SJSA1 (cell line): ENCODE measurements around the gene SCAF1. TPM values are rescaled to one million over a fixed set of nuclear protein-coding genes. Genes with fewer than 3 reads are reported as not detected.

Experiments
- DNase-seq, 2 experiments: peaks; one replicate each; pipeline ENCODE4 v3.0.0-alpha.2; 2015 to 2020; ENCODE audit warnings: low spot score in 2 of 2, low read depth in 1 of 2
- H3K27ac ChIP-seq: fragments of 250-450 bp; sonication (Bioruptor Pico); 2 replicates; pipeline ENCODE4 v1.5.1; 2020; ENCODE audit warnings: mild to moderate bottlenecking, moderate library complexity
- H3K27me3 ChIP-seq: fragments of 250-450 bp; sonication (Bioruptor Pico); replicated peaks from 2 replicates; pipeline ENCODE4 v1.5.1; 2020; ENCODE audit warnings: mild to moderate bottlenecking, moderate library complexity
- H3K36me3 ChIP-seq: fragments of 250-450 bp; sonication (Bioruptor Pico); 2 replicates; pipeline ENCODE4 v1.5.1; 2020; ENCODE audit warnings: mild to moderate bottlenecking
- H3K4me1 ChIP-seq: fragments of 250-450 bp; sonication (Bioruptor Pico); replicated peaks from 2 replicates; pipeline ENCODE4 v1.6.1; 2021; ENCODE audit warnings: mild to moderate bottlenecking
- H3K4me3 ChIP-seq: fragments of 250-450 bp; sonication (Bioruptor Pico); 2 replicates; pipeline ENCODE4 v1.5.1; 2020; ENCODE audit warnings: mild to moderate bottlenecking
- H3K9me3 ChIP-seq: fragments of 250-450 bp; sonication (Bioruptor Pico); replicated peaks from 2 replicates; pipeline ENCODE4 v1.5.1; 2020; ENCODE audit warnings: mild to moderate bottlenecking
- total RNA-seq: library from RNA; depleted of rRNA; stranded (reverse); fragments of >200 nt; shearing (Covaris generic); gene quantifications from 2 replicates; pipeline ENCODE4 v1.2.3, GENCODE V29; 2014; rRNA removed

Gene SCAF1
- total RNA-seq, 1 experiment from 2014 or later: 27.3 TPM

DNA sequence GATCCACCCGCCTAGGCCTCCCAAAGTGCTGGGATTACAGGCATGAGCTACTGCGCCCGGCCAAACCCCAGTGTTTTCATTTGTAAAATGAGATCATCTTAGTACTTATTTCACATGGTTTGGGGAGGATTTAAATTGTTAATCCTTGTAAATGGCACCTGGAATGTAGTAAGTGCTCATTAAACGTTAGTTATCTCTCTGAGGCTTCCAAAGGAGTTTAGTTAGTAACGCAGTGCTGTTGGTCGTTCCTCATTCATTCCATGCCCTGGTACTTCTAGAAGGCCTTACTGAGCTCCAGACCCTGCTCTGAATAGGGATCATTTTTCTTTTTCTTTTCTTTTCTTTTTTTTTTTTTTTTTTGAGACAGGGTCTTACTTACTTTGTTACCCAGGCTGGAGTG lies 54.1 kb downstream of the SCAF1 start:
- DNase-seq: no peak
- H3K9me3 ChIP-seq: no peaks in the 10 kb centered on the region
- no peak overlapping the region for H3K4me3 ChIP-seq

DNA sequence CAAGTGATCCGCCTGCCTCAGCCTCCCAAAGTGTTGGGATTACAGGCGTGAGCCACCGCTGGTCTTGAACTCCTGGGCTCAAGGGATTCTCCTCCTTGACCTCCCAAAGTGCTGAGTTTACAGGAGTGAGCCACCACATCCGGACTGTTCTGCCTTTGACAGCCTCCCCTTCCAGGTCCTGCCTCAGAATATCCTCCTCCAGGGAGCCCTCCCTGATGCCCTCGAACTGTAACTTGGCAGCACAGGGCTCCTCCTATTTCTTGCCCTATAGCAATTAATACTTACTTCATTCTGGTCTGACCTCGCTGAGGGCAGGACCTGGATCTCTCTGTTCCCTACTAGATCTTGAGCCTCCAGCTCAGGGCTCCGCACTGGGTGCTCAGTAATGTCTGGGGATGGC lies 54.9 kb downstream of the SCAF1 start:
- Histone ChIP-seq H3K9me3 (no peaks in the 10 kb centered on the region), H3K27me3 (no peaks in the 10 kb centered on the region), H3K27ac (no peak overlapping the region), H3K36me3 (no peaks in the 10 kb centered on the region), H3K4me1 (no peaks in the 10 kb centered on the region), H3K4me3 (no peak overlapping the region)
- no peak for DNase-seq

More for the DNA sequence above, 54.1 kb downstream of the SCAF1 start:
- H3K27me3 ChIP-seq: peaks cover 5% of the 10 kb centered on the region; the same call in 1 of the 2 replicates
- no peak overlapping the region for H3K27ac ChIP-seq
- no peaks in the 10 kb centered on the region for H3K36me3 ChIP-seq
- H3K4me1 ChIP-seq: peaks cover 3% of the 10 kb centered on the region; the same call in 1 of the 2 replicates

DNA sequence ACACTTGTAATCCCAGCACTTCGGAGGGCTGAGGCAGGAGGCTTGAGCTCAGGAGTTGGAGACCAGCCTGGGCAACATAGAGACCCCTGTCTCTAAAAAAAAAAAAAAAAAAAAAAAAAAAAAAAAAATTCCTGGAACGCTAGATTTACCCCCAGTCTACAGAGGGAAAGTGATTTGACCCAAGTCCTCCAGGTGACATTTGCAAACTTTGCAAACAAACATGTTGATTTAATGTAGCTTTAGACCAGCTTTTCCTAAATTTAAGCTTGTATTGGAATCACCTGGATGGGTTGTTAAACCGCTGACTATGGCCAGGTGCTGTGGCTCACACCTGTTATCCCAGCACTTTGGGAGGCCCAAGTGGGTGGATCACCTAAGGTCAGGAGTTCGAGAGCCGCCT lies 57.4 kb downstream of the SCAF1 start:
- H3K27ac ChIP-seq: no peak overlapping the region
- H3K27me3 ChIP-seq: no peaks in the 10 kb centered on the region
- no peaks in the 10 kb centered on the region for H3K9me3 ChIP-seq
- DNase-seq: no peak
- no peaks in the 10 kb centered on the region for H3K4me1 ChIP-seq
- H3K36me3 ChIP-seq: no peaks in the 10 kb centered on the region
- no peak overlapping the region for H3K4me3 ChIP-seq

DNA sequence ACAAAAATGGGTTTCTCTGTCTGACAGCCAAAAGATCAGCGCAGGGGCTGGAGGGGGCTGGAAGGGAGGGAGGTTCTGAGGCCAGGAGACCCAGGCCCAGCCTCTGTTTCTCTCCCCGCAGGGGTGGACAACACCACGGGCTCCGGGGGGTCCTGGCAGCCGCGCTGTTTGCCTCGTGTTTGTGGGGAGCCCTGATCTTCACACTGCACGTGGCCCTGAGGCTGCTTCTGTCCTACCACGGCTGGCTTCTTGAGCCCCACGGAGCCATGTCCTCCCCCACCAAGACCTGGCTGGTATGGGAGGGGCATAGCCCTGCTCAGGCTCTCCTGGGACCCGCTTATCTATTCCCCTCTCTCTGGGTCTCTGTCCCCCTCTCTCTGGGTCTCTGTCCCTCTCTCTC lies 58.6 kb downstream of the SCAF1 start:
- Histone ChIP-seq H3K27ac (no peak overlapping the region), H3K27me3 (no peaks in the 10 kb centered on the region), H3K9me3 (no peaks in the 10 kb centered on the region), H3K4me3 (no peak overlapping the region), H3K36me3 (no peaks in the 10 kb centered on the region), H3K4me1 (no peaks in the 10 kb centered on the region)
- DNase-seq: no peak

DNA sequence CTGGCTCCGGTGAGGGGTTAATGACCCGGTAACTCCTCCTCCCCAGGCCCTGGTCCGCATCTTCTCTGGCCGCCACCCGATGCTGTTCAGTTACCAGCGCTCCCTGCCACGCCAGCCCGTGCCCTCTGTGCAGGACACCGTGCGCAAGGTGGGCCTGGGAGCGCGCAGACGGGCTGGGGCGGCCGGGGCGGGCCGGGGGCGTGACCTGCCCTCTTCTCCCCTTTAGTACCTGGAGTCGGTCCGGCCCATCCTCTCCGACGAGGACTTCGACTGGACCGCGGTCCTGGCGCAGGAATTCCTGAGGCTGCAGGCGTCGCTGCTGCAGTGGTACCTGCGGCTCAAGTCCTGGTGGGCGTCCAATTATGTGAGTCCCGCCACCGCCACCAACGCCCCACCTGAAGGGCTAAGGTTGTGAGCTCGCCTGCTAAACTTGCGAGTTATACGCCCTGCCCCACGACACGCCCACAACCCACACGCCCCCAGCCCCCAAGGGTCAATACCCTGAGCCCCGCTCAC lies 59.3 kb downstream of the SCAF1 start:
- H3K27me3 ChIP-seq: no peaks in the 10 kb centered on the region
- no peak overlapping the region for H3K27ac ChIP-seq
- no peaks in the 10 kb centered on the region for H3K36me3 ChIP-seq
- DNase-seq: no peak
- no peaks in the 10 kb centered on the region for H3K4me1 ChIP-seq
- H3K9me3 ChIP-seq: no peaks in the 10 kb centered on the region
- no peak overlapping the region for H3K4me3 ChIP-seq

DNA sequence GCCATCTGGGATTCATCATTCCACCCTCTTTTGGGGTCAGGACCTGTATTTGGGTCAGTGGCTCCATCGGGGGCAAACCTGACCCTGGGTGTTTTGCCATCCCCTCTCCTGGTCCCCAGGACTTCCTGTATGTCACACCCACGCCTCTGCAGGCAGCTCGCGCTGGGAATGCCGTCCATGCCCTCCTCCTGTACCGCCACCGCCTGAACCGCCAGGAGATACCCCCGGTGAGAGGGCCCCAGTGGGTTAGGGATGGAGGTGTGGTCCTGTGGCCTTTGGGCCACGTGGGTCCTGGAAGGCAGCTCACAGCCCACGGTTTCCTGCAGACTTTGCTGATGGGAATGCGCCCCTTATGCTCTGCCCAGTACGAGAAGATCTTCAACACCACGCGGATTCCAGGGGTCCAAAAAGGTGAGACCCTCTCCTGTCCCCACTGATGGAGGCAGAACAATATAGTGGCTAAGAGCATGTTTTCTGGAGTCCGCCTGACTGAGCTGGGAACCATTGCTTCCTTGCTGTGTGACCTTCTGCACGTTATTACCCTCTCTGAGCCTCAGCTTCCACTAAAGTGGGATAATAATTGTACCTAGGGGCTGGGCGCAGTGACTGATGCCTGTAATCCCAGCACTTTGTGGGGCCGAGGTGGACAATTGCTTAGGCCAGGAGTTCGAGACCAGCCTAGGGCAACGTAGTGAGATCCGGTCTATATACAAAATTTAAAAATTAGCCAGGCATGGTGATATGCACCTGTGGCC lies 63.1 kb downstream of the SCAF1 start:
- H3K27ac ChIP-seq: no peak overlapping the region
- H3K9me3 ChIP-seq: no peaks in the 10 kb centered on the region
- no peak for DNase-seq
- H3K27me3 ChIP-seq: no peaks in the 10 kb centered on the region
- no peaks in the 10 kb centered on the region for H3K4me1 ChIP-seq
- H3K4me3 ChIP-seq: no peak overlapping the region
- no peaks in the 10 kb centered on the region for H3K36me3 ChIP-seq

DNA sequence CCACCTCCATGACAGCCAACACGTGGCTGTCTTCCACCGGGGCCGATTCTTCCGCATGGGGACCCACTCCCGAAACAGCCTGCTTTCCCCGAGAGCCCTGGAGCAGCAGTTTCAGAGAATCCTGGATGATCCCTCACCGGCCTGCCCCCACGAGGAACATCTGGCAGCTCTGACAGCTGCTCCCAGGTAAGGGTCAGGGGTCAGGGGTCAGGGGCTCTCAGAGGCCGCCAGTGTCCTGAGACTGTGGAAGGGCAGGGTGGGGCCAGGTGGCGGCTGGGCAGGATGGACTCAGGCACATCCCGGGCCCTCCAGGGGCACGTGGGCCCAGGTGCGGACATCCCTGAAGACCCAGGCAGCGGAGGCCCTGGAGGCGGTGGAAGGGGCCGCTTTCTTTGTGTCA lies 63.9 kb downstream of the SCAF1 start:
- Histone ChIP-seq H3K36me3 (no peaks in the 10 kb centered on the region), H3K27ac (no peak overlapping the region), H3K9me3 (no peaks in the 10 kb centered on the region), H3K4me1 (peaks cover 6% of the 10 kb centered on the region), H3K27me3 (no peaks in the 10 kb centered on the region), H3K4me3 (no peak overlapping the region)
- DNase-seq: no peak

Other genes with a start within 250 kb of the SCAF1 start
- not detected in 2 replicates for gene PTH2, start 218.8 kb upstream of the SCAF1 start, total RNA-seq
- gene GFY, start 216.8 kb upstream of the SCAF1 start, total RNA-seq: not detected in 2 replicates
- gene SLC17A7, start 200.7 kb upstream of the SCAF1 start, total RNA-seq: not detected in 2 replicates
- gene PIH1D1, start 190.4 kb upstream of the SCAF1 start, total RNA-seq: 78.2 and 111 TPM in 2 replicates
- 37.5 and 52.9 TPM in 2 replicates for gene ALDH16A1, start 189.0 kb upstream of the SCAF1 start, total RNA-seq
- 0.95 TPM in 1 of 2 replicates, not detected in the other for gene FLT3LG, start 168.0 kb upstream of the SCAF1 start, total RNA-seq
- gene RPL13A, start 154.6 kb upstream of the SCAF1 start, total RNA-seq: 1,714 and 2,572 TPM in 2 replicates
- 2,318 and 2,803 TPM in 2 replicates for gene RPS11, start 145.8 kb upstream of the SCAF1 start, total RNA-seq
- 11.8 and 21.5 TPM in 2 replicates for gene FCGRT, start 129.5 kb upstream of the SCAF1 start, total RNA-seq
- gene RCN3, start 114.2 kb upstream of the SCAF1 start, total RNA-seq: 55.5 and 61.2 TPM in 2 replicates
- gene NOSIP, start 61.7 kb upstream of the SCAF1 start, total RNA-seq: 129 and 140 TPM in 2 replicates
- gene PRRG2, start 60.9 kb upstream of the SCAF1 start, total RNA-seq: not detected in 2 replicates
- 0.66 and 2.6 TPM in 2 replicates for gene PRR12, start 51.0 kb upstream of the SCAF1 start, total RNA-seq
- gene RRAS, start 2.1 kb upstream of the SCAF1 start, total RNA-seq: 8.1 and 30.6 TPM in 2 replicates
- 56.9 and 61.4 TPM in 2 replicates for gene IRF3, start 23.6 kb downstream of the SCAF1 start, total RNA-seq
- gene BCL2L12, start 23.7 kb downstream of the SCAF1 start, total RNA-seq: 9.5 and 16.2 TPM in 2 replicates
- gene PRMT1, start 35.1 kb downstream of the SCAF1 start, total RNA-seq: 208 and 421 TPM in 2 replicates
- 0.58 TPM in 1 of 2 replicates, not detected in the other for gene ADM5, start 47.4 kb downstream of the SCAF1 start, total RNA-seq
- 0.05 TPM in 1 of 2 replicates, not detected in the other for gene CPT1C, start 48.9 kb downstream of the SCAF1 start, total RNA-seq
- not detected in 2 replicates for gene TSKS, start 121.1 kb downstream of the SCAF1 start, total RNA-seq
- 87.8 and 103 TPM in 2 replicates for gene AP2A1, start 124.8 kb downstream of the SCAF1 start, total RNA-seq
- gene FUZ, start 171.1 kb downstream of the SCAF1 start, total RNA-seq: 3.4 and 10.0 TPM in 2 replicates
- gene MED25, start 176.1 kb downstream of the SCAF1 start, total RNA-seq: 13.2 and 14.6 TPM in 2 replicates
- gene PTOV1, start 208.9 kb downstream of the SCAF1 start, total RNA-seq: 65.8 and 98.0 TPM in 2 replicates
- gene PNKP, start 225.4 kb downstream of the SCAF1 start, total RNA-seq: 19.6 and 35.0 TPM in 2 replicates
- gene AKT1S1, start 235.1 kb downstream of the SCAF1 start, total RNA-seq: 2.5 and 8.8 TPM in 2 replicates
- 2.2 and 3.9 TPM in 2 replicates for gene TBC1D17, start 235.5 kb downstream of the SCAF1 start, total RNA-seq